NCI-H446 (cell line): ENCODE measurements around the gene ZBTB7A.

Experiments
- DNase-seq, 2 experiments: peaks; one replicate each; lab custom pipeline; 2025; lab: John Stamatoyannopoulos, UW

The ZBTB7A gene

GRCh38 chr19:4068047-4068966 lies 1.6 kb upstream of the ZBTB7A start:
- no peak for DNase-seq

- no peak for DNase-seq
Measured at GRCh38 chr19:4067396-4068046, 822 bp upstream of the ZBTB7A start.

GRCh38 chr19:4066176-4066606 lies 508 bp downstream of the ZBTB7A start:
- DNase-seq, result no peak

- DNase-seq, result peak; percentile 85 to 98
Measured at GRCh38 chr19:4065430-4066175, 1.1 kb downstream of the ZBTB7A start.

GRCh38 chr19:4064496-4065260 lies 2.0 kb downstream of the ZBTB7A start:
- DNase-seq, result peak in 1 of 2 experiments; percentile 40

- DNase-seq, result no peak
Measured at GRCh38 chr19:4064149-4064495, 2.6 kb downstream of the ZBTB7A start.

- no peak for DNase-seq
Measured at GRCh38 chr19:4063369-4064148, 3.1 kb downstream of the ZBTB7A start.

GRCh38 chr19:4062419-4063368 lies 4.0 kb downstream of the ZBTB7A start:
- no peak for DNase-seq

- no peak for DNase-seq
Measured at GRCh38 chr19:4061683-4062418, 4.8 kb downstream of the ZBTB7A start.

GRCh38 chr19:4061178-4061682 lies 5.5 kb downstream of the ZBTB7A start:
- DNase-seq, result no peak

- DNase-seq, result no peak
Measured at GRCh38 chr19:4060621-4061177, 6.0 kb downstream of the ZBTB7A start.

- DNase-seq, result no peak
Measured at GRCh38 chr19:4059891-4060620, 6.6 kb downstream of the ZBTB7A start.

GRCh38 chr19:4059453-4059871 lies 7.2 kb downstream of the ZBTB7A start:
- DNase-seq, result no peak

- peak in 1 of 2 experiments; percentile 30 for DNase-seq
Measured at GRCh38 chr19:4058693-4059452, 7.8 kb downstream of the ZBTB7A start.

- DNase-seq, result no peak
Measured at GRCh38 chr19:4057931-4058692, 8.6 kb downstream of the ZBTB7A start.

GRCh38 chr19:4055209-4055552 lies 11.5 kb downstream of the ZBTB7A start:
- no peak for DNase-seq
